Stimulated activated naive CD8-positive, alpha-beta T cell treated with anti-CD3 and anti-CD28 coated beads, Interleukin-15, Interleukin-2, amounts not matched to agents 100 U/mL and 50 U/mL, for 24 hours (primary cell): ENCODE data around the gene CXCL12.

Source experiments
- ATAC-seq: fragments of 150-1000 bp; cut with Tn5 transposase; one replicate; pipeline ENCODE4 v1.10.0; 2021
- DNase-seq: peaks from one replicate; pipeline ENCODE4 v3.0.0; 2021

CXCL12 gene

DNA sequence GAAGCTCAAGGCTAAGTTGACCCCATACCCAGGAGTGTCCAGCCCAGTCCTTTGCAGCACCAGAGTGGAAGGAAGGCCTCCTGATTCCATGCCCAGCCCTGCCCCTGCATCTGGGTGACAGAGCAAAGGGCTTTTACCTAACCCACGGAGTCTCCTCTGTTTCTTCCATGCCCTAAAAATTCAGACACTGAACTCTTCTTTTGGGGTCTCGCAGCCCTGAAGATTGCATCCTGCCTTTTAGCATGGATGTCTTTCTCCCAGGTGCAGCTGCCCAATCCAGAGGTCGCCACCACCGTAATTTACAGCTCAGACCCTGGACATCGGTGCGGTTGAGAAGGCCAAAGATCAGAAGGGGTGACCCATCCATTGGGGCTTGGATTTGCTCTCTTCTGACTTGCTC, 50.8 kb downstream of the CXCL12 start:
- ATAC-seq (no peak), DNase-seq (no peak)

DNA sequence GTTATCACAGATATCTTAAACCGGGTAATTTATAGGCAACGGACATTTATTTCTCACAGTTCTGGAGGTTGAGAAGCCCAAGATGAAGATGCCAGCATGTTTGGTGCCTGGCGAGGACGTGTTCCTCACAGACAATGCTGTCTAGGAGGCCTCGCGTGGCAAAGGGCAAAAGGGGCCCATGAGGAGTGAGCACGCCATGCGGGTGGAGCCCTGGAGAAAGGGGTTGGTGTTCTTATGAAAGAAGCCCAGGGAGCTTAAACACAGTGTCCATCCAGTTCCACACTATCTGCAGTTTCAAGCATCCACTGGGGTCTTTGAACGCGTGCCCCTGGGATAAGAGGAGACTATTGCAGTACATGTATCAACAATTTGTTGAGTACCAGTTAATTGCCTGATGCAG, 51.4 kb downstream of the CXCL12 start:
- no peak for DNase-seq
- ATAC-seq, result no peak

DNA sequence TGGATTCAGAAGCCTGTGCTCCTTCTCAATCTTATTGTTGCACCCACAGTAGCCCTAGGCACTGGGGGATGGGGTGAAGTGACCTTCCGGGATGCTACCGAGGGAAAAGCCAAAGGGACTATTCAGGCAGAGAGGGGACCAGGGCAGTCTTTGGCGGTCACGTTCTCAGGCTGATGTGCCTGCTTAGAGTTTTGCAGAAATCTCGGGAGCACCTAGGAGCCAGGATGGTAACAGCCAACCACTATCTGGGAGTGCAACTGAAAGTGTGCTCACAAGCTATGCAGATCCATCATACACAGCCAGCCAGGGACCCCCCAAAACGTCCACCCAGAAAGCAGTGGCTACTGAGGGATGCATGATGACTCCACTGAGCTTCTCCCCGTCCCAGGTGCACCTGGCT, 52.4 kb downstream of the CXCL12 start:
- DNase-seq, result no peak
- ATAC-seq, result no peak

DNA sequence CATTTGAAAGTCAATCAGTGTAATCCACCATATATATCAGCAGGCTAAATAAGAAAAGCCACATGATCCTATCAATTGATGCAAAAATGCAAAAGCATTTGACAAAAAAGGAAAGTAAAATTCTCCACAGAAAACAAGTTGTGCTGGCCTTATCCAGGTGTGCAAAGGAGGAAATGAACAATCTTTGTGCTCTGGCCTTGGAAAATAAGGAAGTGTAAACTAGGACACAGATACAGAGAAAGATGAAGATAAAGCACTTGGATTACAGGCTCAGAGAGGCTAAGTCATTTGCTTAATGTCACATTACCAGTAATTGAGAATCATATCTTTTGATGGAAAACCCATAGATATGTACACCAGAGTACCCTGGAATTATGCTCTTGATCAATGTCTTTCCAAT, 54.5 kb downstream of the CXCL12 start:
- DNase-seq, result no peak
- ATAC-seq, result no peak

DNA sequence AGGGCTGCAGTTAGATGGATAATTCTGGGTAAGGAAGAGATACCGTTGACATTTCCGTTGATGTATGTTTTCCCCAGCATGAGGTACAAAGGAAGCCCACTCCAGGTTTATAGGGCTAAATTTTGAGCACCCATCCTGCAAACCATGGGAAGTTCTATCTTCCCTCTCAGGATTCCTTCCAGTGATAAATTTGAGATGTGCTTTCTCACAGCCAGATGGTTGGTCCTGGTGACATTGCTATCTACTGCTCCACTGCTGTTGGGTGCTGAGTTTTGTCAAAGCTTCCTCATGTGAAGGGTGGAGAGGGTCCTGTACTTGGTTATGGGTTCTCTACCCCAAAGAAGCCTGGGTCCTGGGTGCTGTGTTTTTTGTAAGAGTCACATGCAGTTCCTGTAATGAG, 57.4 kb downstream of the CXCL12 start:
- ATAC-seq (no peak), DNase-seq (no peak)
